ENCODE data around the gene FAM118A. TPM values are rescaled to one million over a fixed set of nuclear protein-coding genes. Genes with fewer than 3 reads are reported as not detected.
"Not testable (repeated sequence)": the region's sequence is repeated elsewhere in the genome, so short reads cannot be mapped to it uniquely, and the experiment has no call there.

The FAM118A gene
- total RNA-seq, 2 donors from 2014 or later, result 20.9 to 23.5 TPM

DNA sequence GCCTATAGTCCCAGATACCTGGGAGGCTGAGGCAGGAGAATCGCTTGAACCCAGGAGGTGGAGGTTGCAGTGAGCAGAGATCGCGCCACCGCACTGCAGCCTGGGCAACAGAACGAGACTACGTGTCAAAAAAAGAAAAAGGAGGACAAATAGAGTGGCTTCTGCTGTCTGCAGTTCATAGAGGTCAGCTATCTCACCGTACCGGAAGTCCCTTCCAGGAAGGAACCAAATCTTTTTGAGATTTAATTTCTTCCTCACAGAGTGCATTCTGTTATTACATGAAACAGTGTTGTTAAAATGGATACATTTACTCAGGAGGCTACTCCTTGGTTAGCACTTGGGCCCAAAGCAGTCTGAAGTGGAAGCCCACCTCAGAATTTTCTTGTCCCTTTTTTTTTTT is 33.4 kb downstream of the FAM118A start:
- ATAC-seq (no peak), DNase-seq (no peak)
- intact Hi-C loops (cut with DNase I), result loop anchor here in 1 of 2 donors (10.0 kb wide), 1 partner anchor 72 kb away; the partner anchor contains the start of genes RIBC2 and SMC1B

DNA sequence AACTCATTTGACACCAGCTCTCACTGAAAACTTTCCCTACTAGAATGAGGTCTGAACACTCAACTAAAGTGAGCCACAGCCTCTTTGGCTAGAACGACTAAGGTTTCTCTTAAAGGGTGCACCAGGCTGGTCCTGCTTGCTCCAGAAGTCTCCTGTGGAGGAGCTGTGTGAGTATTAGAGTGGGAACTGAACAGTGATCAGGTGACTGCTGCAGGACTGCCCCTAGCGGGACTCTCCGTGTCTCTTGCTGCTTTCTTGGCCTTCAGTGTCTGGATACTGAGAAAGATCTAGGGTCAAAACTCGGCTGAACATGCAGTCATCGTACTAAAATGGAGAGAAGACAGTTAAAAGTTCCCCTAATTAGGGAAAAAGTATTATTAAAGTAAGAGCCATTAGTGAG is 34.6 kb downstream of the FAM118A start:
- DNase-seq (no peak), ATAC-seq (peak; percentile 58 to 64)
- intact Hi-C loops (cut with DNase I), result loop anchor here in 1 of 2 donors (10.0 kb wide), 1 partner anchor 70 kb away; the partner anchor contains the start of genes RIBC2 and SMC1B

DNA sequence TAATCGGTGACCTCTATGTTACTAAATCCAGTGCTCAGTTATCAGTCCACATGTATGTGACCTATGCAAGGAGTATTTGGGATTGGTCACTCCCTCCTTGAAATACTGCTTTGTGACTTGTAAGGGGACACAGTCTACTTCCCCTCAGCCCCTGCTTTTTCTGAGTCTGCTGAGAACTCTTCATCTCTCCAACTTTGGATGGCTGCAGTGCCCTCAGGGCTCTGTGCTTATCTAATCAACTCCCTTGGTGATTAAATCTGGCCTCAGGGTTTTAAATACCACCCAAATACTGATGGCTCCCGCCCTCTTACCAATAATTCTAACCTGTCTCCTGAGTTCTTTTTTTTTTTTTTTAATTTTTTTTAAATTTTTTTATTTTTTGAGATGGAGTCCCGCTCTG is 40.2 kb downstream of the FAM118A start:
- ATAC-seq (no peak), DNase-seq (no peak)

DNA sequence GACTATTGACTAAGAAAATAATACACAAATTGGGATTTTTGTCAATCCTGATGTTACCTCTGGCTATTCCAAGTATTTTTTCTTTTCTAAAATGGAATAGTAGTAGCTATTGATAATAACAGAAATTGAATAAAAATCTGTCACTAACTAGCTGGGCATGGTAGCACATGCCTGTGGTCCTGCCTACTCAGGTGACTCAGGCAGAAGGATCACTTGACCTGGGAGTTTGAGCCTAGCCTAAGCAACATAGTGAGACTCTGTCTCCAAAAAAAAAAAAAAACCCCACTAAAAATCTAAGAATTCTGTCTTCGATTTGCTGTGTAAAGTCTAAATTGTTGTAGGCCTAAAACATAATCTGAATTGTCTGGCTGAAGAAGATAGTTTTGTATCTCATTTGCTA is 42.2 kb downstream of the FAM118A start:
- intact Hi-C loops (cut with DNase I), result no loop called here
- DNase-seq, result no peak
- ATAC-seq, result no peak

More for the DNA sequence above, 40.2 kb downstream of the FAM118A start:
- intact Hi-C loops (cut with DNase I), result loop anchor here in 1 of 2 donors (10.0 kb wide), 1 partner anchor 65 kb away; the partner anchor contains the start of genes RIBC2 and SMC1B

DNA sequence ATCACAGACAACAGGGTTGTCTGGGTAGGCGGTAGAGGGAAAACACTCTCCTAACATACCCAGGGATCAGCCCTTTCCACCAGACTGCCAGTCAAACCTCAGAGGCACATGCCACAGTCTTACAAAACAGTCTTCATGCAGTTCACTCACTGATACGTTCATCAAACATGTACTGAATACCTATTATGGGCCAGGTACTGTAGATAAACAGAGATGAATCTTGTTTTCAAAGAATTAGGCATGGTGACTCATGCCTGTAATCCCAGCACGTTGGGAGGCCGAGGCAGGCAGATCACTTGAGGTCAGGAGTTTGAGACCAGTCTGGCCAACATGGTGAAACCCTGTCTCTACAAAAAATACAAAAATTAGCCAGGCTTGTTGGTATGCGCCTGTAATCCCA is 43.0 kb downstream of the FAM118A start:
- intact Hi-C loops (cut with DNase I); DNase-seq; ATAC-seq: not testable (repeated sequence)

DNA sequence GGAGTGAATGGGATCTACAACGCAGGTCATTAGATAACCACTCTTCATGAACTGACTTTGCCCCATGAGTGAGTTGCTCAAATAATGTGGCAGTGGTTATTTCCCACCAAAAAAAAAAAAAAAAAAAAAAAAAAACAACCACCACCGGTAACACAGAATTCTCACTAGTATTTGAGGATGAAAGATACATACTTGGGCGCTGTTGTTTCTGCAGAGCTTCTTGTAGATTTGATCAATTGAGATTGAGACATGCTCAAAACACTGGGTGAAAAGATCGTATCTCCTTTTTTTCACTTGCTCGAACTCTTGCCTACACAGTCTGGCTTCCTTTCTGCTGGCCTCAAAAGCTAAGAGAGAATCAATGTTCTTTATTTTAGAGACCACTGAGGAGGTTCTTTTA is 44.1 kb downstream of the FAM118A start:
- ATAC-seq (no peak), DNase-seq (no peak)
- intact Hi-C loops (cut with DNase I), result no loop called here

DNA sequence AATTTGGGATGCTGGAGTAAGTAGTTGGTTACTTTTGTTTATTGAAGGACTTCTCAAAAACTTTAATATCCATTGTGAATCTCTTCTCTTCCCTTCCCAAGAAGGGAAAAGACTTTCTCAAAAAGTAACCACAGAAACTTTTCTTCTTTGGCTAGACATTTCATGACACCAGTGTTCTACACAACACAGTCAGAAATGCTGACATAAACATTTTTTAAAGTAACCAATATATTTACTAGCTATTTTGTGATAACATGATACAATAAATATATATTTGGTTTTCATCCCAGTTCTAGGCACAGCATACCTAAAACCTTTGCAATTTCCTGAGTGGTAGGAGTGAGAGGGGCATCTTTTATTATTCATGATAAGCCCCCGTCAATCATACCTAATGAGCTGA is 47.8 kb downstream of the FAM118A start:
- ATAC-seq, result no peak
- intact Hi-C loops (cut with DNase I), result no loop called here

DNA sequence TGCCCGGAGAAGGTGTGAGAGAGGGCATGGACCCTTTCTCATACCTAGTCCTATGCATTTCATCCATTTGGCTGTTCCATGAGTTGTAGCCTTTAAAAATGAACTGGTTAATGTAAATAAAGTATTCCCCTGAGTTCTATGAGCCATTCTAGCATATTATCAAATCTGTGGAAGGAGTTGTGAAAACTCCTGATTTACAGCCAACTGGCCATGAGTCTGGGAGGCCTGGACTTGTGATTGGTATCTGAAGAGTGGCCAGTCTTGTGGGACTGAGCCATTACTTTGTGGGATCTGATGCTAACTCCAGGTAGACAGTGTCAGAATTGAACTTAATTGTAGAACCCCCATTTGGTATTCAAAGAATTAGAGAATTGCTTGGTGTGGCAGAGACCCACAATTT is 48.4 kb downstream of the FAM118A start:
- intact Hi-C loops (cut with DNase I), result no loop called here
- ATAC-seq (peak in 1 of 2 donors; percentile 38), DNase-seq (no peak)

More for the DNA sequence above, 47.8 kb downstream of the FAM118A start:
- DNase-seq, result no peak

DNA sequence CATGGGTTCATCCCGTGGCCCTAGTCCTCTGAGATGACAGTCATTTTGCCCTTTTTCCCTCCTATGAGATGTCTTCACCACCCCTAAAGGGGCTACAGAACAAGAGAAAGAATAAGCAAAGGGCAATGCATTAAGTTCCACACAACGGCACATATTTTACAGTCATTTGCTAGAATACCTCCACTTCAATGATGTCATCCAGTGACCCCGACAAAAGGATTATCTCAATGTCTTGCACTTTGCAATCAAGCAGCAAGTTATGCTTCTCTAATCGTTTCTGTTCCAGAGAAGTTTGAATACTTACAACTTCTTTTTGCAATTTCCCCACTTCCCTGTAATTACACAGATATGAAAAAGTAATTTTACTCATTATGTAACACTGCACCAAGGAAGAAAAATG is 49.9 kb downstream of the FAM118A start:
- intact Hi-C loops (cut with DNase I), result no loop called here
- DNase-seq (no peak), ATAC-seq (no peak)

DNA sequence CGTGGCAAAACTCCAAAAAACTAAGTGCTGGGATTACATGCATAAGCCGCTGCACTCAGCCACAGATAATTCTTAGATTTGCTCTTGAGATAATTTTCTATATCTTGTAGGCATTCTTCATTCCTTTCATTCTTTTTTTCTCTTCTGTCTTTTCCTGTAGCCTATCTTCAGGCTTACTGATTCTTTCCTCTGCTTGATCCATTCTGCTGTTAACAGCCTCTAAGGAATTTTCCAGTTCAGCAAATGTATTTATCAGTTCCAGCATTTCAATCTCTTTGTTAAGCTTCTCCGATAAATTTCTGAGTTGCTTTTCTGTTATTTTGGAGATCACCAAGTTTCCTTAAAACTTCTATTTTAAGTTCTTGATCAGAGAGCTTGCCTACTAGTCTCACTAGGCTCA is 57.0 kb downstream of the FAM118A start:
- intact Hi-C loops (cut with DNase I), result no loop called here
- DNase-seq, result no peak
- no peak for ATAC-seq

DNA sequence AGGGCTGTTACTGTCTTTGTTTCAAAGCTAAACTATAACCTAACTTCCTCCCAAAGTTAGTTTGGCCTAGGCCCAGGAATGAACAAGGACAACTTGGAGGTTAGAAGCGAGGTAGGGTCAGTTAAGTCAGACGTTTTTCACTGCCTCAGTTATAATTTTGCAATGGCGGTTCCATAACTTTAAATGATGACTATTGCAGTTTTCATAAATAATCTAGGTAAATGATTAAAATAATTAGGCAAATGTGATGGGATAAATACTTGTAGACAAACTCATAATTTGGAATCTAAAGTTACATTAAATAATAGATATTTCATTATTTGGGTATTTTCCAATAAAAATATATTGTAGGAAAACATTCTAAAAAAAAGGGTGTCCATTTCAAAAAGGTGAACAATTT is 63.9 kb downstream of the FAM118A start:
- DNase-seq; intact Hi-C loops (cut with DNase I); ATAC-seq: not testable (repeated sequence)

DNA sequence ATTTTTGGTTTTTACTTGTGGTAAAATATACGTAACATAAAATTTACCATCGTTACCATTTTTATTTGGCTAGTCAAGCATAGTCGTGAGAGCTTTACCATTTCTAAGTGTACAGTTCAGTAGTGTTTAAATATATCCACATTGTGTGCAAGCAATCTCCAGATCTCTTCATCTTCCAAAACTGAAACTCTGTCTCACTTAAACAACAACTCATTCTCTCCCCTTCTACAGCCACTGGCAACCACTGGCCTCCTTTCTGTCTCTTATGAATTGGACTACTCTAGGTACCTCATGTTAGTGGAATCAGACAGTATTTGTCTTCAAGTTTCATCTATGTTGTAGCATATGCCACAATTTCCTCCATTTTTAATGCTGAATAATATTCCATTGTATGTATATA is 66.3 kb downstream of the FAM118A start:
- DNase-seq (no peak), ATAC-seq (no peak)
- intact Hi-C loops (cut with DNase I), result no loop called here

DNA sequence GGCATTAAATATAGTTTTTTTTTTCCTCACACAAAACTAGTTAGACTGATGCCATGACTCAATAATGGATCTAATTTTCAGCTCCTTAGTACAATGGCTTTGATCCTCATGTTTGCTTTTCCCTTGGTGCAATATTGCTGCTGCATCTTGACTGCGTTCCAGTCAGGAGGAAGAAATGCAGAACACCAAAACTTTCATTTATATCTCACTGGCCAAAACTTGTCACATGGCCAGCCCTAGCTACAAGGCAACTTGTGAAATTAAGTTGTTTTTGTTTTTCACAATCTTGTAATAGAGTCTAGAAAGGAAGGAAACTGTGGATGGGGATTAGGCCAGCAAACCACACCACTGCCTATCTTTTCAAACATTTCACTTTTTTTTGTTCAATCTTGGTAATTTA is 67.0 kb downstream of the FAM118A start:
- peak in 1 of 2 donors; percentile 57 for ATAC-seq
- intact Hi-C loops (cut with DNase I), result no loop called here
- peak; percentile 43 for DNase-seq

DNA sequence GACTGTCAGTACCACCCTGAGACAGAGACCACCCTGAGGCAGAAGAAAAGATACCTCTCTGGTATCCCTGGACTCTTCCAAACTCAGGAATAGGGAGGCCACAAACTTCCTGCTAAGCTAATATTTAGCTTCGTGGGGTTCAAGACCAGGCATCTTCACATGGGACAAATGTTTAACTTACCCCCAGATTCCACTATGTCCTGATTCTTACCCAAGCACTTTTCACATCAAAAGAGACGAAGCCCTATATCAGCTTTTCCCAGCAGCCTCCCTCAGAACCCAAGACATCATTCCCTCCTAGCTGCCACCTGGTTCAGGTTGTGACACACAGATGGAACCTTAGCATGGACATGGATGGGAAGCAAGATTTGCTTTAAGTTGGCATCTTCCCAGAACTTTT is 71.6 kb downstream of the FAM118A start:
- no peak for ATAC-seq
- intact Hi-C loops (cut with DNase I), result no loop called here
- no peak for DNase-seq

DNA sequence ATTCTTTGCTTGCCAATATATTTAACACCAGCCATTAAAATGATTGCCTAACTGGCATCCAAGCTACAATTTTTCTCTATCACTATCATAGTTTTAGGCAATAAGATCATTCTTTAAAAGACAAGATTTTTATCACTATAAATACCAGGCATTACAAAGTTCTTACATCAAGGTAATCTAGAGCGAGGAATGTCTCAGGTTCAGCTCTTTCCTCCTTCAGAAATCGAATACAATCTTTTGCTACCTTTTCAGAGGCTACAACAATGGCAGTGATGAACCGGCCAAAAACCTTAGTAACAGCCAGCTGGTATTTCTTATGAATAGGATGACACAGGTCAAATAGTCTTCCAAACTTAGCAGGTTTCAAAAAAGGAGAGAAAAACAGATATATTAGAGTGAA is 79.8 kb downstream of the FAM118A start:
- DNase-seq, result no peak
- intact Hi-C loops (cut with DNase I), result no loop called here
- ATAC-seq, result no peak

Other genes with a start within 250 kb of the FAM118A start
- gene NUP50, start 146.0 kb upstream of the FAM118A start, total RNA-seq, result 10 to 100 TPM; 21.9 to 25.0 TPM
- gene KIAA0930, start 69.0 kb upstream of the FAM118A start, total RNA-seq, result 10 to 100 TPM; 25.8 to 38.5 TPM
- under 1 TPM in 1 of 2 donors, not detected in 1; 0.29 TPM for gene UPK3A, start 25.0 kb upstream of the FAM118A start, total RNA-seq
- gene SMC1B, start 103.7 kb downstream of the FAM118A start, total RNA-seq, result not detected
- under 1 TPM; 0.39 to 0.47 TPM for gene RIBC2, start 103.8 kb downstream of the FAM118A start, total RNA-seq
- gene FBLN1, start 192.9 kb downstream of the FAM118A start, total RNA-seq, result 100 to 1,000 TPM; 251 to 348 TPM